Breast epithelium (tissue), 3 donors: ENCODE measurements around the gene A4GALT.

Experiments
- POLR2A ChIP-seq: fragments of 450-650 bp; IDR thresholded peaks from one replicate; pipeline ENCODE4 v1.6.1; 2016; ENCODE audit warnings: antibody characterized with exemption, mild to moderate bottlenecking, moderate library complexity
- POLR2AphosphoS5 ChIP-seq, 3 donors: sonication (generic); formaldehyde crosslinking; IDR thresholded peaks; one replicate each; pipeline ENCODE4 v1.6.1; 2017; ENCODE audit warnings: antibody characterized with exemption in 3 of 3
- TF ChIP-seq, protein P1 (sequence below), 3 donors: fragments of 450-650 bp; IDR thresholded peaks; one replicate each; pipeline ENCODE4 v1.5.1; 2016 to 2017; ENCODE audit warnings: antibody characterized with exemption in 3 of 3, mild to moderate bottlenecking in 3 of 3, moderate library complexity in 3 of 3

DNA sequence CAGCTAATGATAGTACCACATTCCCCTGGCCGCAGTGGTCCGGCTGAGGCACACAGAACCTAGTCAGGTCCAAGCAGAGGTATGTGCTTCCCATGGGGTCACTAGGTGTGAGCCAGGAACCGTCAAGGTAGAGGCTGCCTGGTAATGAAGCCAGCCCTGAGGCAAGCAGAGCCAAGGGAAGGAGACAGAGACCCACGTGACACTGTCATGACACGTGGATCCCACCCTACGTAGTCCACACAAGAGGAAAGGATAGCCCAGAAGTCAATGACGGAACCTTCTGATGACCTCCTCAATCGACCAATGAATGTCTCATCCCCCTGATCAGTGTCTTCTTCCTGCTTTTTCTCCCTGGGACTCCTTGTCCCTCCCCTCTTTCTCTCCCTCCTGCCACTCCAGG lies 19.0 kb downstream of the A4GALT start:
- TF ChIP-seq, protein P1, sequence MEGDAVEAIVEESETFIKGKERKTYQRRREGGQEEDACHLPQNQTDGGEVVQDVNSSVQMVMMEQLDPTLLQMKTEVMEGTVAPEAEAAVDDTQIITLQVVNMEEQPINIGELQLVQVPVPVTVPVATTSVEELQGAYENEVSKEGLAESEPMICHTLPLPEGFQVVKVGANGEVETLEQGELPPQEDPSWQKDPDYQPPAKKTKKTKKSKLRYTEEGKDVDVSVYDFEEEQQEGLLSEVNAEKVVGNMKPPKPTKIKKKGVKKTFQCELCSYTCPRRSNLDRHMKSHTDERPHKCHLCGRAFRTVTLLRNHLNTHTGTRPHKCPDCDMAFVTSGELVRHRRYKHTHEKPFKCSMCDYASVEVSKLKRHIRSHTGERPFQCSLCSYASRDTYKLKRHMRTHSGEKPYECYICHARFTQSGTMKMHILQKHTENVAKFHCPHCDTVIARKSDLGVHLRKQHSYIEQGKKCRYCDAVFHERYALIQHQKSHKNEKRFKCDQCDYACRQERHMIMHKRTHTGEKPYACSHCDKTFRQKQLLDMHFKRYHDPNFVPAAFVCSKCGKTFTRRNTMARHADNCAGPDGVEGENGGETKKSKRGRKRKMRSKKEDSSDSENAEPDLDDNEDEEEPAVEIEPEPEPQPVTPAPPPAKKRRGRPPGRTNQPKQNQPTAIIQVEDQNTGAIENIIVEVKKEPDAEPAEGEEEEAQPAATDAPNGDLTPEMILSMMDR (IDR thresholded peaks at IDR 0.05): no peak
- TF ChIP-seq POLR2A: no peak
- TF ChIP-seq POLR2AphosphoS5 (IDR thresholded peaks at IDR 0.05): no peak
